Lung microvascular endothelial cell (primary cell): Measurements from ENCODE around the gene ZBED6. TPM values are rescaled to one million over a fixed set of nuclear protein-coding genes. Genes with fewer than 3 reads are reported as not detected.
"Not testable (repeated sequence)": the region's sequence is repeated elsewhere in the genome, so short reads cannot be mapped to it uniquely, and the experiment has no call there.

Experiments used
- DNase-seq, 2 donors: peaks; one replicate each; pipeline versions ENCODE4 v3.0.0 to v3.0.0-alpha.2; 2010; ENCODE audit warnings: low read depth in 2 of 2
- total RNA-seq: library from RNA; depleted of rRNA; stranded (reverse); fragments of >200 nt; gene quantifications from 2 replicates; pipeline ENCODE4 v1.2.1, GENCODE V29; 2014

Gene ZBED6
- total RNA-seq, 1 donor from 2014 or later = 10.9 TPM

DNA sequence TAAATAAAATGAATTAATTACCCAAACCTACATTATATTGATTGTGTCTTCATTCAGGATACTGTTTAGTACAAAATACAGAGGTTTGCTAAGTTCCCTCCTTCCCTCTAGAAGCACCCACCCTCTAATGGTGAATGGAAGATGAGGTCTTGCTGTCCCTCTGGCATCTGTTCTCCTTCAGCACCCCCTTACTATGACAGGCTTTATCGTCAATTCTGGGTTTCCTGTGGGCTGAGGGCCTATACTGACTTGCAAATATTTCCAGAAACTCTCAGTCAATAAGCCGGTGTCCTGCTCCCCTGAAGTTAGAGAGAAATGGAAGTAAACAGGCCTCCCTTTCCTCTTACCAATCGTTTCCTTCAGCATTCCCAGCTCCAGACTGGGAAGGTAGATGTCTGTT, 17.3 kb upstream of the ZBED6 start:
- DNase-seq = no peak

DNA sequence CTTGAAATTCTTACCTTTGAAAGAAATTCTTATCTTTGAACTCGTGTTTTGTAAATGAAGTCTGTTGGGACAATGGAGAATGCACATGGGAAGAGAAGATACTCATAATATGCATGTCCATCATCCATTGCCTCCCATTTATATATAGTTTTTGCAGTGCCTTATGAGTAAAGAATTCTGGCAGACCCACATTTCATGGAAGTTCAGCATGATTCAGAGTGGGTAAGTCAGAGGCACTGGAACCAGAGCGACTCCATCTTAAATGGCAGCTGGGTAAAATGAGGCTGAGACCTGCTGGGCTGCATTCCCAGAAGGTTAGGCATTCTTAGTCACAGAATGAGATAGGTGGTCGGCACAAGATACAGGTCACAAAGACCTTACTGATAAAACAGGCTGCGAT, 16.6 kb upstream of the ZBED6 start:
- DNase-seq = no peak

- DNase-seq = no peak
Observed at GRCh38 chr1:203781962-203782361, 13.5 kb upstream of the ZBED6 start.

DNA sequence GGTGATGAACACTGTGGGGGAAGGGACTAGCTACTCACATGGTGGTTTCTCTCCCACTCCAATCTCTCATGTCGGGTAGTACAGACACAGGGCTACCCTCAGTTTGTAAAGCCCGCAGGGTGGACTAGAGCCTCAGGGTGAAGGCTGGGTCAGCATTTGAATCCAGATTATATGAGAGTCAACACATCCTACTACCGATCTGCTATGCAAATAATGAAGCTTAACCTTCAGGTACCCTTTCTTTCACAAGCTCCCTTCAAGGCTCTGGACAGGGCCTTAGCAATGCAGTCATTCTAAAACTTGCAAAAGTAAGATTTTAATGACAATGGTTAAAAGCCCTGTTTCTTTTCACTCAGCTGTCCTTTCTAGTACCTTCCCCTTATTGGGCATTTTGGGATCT, 5.5 kb upstream of the ZBED6 start:
- DNase-seq = no peak

DNA sequence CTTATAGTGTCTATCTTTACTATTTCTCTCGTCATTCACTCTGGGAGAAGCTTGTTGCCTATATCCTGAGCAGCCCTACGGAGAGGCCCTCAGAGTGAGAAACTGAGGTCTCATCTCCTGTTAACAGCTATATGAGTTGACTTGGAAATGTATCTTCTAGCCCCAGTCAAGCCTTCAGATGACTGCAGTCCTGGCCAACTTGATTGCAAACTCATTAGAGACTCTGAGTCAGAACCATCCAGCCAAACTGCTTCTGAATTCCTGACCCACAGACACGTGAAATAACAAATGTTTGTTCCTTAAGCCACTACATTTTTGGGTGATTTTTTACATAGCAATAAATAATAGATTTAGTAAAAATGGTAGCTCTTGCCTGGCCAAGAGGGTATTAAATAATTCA, 3.9 kb upstream of the ZBED6 start:
- DNase-seq = no peak

- DNase-seq = no peak
Observed at GRCh38 chr1:203792486-203792885, 2.9 kb upstream of the ZBED6 start.

- DNase-seq = not testable (repeated sequence)
Observed at GRCh38 chr1:203793561-203793960, 1.9 kb upstream of the ZBED6 start.

- DNase-seq = no peak
Observed at GRCh38 chr1:203794764-203795440, 521 bp upstream of the ZBED6 start.

DNA sequence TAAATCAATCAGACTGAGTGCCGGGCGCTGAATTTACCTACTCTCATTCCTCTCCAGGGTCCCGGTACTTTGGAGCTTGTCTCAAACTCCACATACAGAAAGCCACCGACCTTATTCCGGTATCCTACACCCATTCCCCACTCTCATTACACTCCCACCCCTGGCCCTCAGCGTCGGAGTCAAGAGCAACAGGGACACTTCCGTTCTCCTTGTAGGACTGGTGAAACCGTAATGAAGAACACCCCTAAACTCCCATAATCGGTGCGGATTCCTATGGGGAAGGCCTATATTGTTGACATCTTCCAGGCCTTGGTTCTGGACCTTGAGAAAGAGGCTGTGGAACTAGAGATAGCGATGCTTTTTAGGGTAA, 798 bp downstream of the ZBED6 start:
- peak; percentile 47 to 48 for DNase-seq

GRCh38 chr1:203797216-203797615, 1.8 kb downstream of the ZBED6 start:
- no peak for DNase-seq

DNA sequence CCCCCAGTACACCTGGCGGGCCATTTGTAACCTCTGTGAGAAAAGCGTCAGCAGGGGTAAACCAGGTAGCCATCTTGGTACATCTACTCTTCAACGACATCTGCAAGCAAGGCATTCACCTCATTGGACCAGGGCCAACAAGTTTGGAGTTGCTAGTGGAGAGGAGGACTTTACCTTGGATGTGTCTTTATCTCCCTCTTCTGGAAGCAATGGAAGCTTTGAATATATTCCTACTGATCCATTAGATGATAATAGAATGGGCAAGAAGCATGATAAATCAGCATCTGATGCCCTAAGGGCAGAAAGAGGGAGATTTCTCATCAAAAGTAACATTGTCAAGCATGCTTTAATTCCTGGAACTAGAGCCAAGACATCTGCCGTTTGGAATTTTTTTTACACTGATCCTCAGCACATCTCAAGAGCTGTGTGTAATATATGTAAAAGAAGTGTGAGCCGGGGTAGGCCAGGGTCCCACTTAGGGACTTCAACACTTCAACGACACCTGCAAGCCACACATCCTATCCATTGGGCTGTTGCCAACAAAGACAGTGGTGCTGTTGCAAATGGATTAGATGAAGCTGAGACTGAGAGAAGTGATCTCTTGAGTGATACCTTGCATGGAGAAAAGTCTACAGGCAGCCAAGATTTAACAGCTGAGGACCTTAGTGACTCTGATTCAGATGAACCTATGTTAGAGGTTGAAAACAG, 2.7 kb downstream of the ZBED6 start:
- no peak for DNase-seq

- no peak for DNase-seq
Observed at GRCh38 chr1:203799157-203799556, 3.7 kb downstream of the ZBED6 start.

- no peak for DNase-seq
Observed at GRCh38 chr1:203799971-203800370, 4.5 kb downstream of the ZBED6 start.

- DNase-seq = no peak
Observed at GRCh38 chr1:203805689-203806088, 10.3 kb downstream of the ZBED6 start.

DNA sequence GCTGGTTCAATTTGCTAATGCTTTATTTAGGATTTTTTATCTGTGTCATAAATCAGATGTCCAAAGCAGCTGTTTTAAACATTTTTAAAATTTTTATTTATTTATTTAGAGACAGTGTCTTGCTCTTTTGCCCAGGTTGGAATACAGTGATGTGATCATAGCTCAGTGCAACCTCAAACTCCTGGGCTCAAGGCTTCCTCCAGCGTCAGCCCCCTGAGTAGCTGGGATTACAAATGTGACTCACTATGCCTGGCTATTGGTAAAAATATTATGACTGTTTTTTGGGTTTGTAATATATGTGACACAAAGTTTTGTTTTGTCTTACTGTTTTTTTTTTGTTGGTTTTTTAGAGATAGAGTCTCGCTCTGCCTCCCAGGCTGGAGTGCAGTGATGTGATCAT, 11.8 kb downstream of the ZBED6 start:
- DNase-seq = no peak

- no peak for DNase-seq
Observed at GRCh38 chr1:203813581-203814341, 18.3 kb downstream of the ZBED6 start.

DNA sequence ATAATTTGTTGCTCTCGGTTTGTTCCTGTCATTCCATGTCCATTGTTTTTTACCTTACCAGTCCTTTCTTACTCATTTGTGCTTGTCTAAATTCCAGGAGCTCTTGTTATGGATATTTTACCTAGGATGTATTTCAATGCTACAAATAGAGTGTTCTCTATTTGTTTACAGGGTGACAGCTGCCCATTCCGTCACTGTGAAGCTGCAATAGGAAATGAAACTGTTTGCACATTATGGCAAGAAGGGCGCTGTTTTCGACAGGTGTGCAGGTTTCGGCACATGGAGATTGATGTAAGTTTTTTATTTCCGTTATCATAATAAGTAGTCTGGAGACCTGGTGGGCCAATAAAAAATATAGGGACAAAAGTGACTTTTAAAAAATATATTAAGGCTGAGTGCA, 23.0 kb downstream of the ZBED6 start:
- DNase-seq = no peak

- no peak for DNase-seq
Observed at GRCh38 chr1:203823306-203823705, 27.9 kb downstream of the ZBED6 start.

- DNase-seq = no peak
Observed at GRCh38 chr1:203826175-203826574, 30.8 kb downstream of the ZBED6 start.

GRCh38 chr1:203828002-203828401, 32.6 kb downstream of the ZBED6 start:
- peak; percentile 17 to 79 for DNase-seq

DNA sequence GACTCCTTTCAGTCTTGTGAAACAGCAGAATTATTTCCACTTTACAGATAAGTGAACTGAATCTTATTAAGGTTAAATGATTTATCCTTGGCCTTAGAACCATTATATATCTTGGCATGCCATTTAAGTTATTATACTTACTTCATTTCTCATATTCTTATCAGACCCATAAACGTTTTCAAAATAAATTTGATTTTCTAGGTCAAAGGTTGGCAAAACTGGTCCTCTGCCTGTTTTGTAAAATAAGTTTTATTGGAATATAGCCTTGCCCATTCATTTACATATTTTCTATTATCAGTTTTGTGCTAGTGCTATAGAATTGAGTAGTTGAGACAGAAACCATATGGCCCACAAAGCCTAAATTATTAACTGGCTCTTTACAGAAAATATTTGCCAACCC, 33.1 kb downstream of the ZBED6 start:
- DNase-seq = no peak

- peak; percentile 56 to 69 for DNase-seq
Observed at GRCh38 chr1:203829247-203829646, 33.8 kb downstream of the ZBED6 start.

GRCh38 chr1:203835476-203835875, 40.1 kb downstream of the ZBED6 start:
- peak in 1 of 2 donors; percentile 26 for DNase-seq
